Esophagus squamous epithelium (tissue), 5 donors: ENCODE data around the gene ZSCAN5A. TPM values are rescaled to one million over a fixed set of nuclear protein-coding genes. Genes with fewer than 3 reads are reported as not detected.

ENCODE experiments used
- DNase-seq: peaks from one replicate; lab custom pipeline; 2025; lab: John Stamatoyannopoulos, UW
- H3K27ac ChIP-seq, 4 donors: fragments of 200-600 bp; sonication (generic); one replicate each; pipeline ENCODE4 v1.5.1; 2016 to 2019; ENCODE audit warnings: mild to moderate bottlenecking in 1 of 4
- H3K27me3 ChIP-seq, 4 donors: fragments of 200-600 bp; sonication (generic); 1 replicate in 3 of 4; 2 replicates in 1 of 4; pipeline versions ENCODE4 v1.5.1 to v1.6.0; 2017 to 2021; ENCODE audit warnings: antibody characterized with exemption in 1 of 4
- H3K36me3 ChIP-seq, 3 donors: fragments of 200-600 bp; sonication (generic); one replicate each; pipeline ENCODE4 v1.5.1; 2016 to 2019
- H3K4me1 ChIP-seq, 3 donors: fragments of 200-600 bp; sonication (generic); one replicate each; pipeline ENCODE4 v1.5.1; 2017 to 2019
- H3K4me3 ChIP-seq, 4 donors: fragments of 200-600 bp; sonication (generic); 1 replicate in 3 of 4; 2 replicates in 1 of 4; pipeline ENCODE4 v1.5.1; 2016 to 2019; ENCODE audit warnings: mild to moderate bottlenecking in 2 of 4, moderate library complexity in 1 of 4
- H3K9me3 ChIP-seq, 3 donors: fragments of 200-600 bp; sonication (generic); one replicate each; pipeline ENCODE4 v1.5.1; 2016 to 2019
- CTCF ChIP-seq, 6 experiments: fragments of 450-650 bp in 4 of 6; fragments of 200-600 bp in 2 of 6; sonication (generic) in 2 of 6; IDR thresholded peaks; one replicate each; pipeline ENCODE4 v1.5.1; 2016 to 2019; ENCODE audit warnings: antibody characterized with exemption in 6 of 6, mild to moderate bottlenecking in 4 of 6, moderate library complexity in 4 of 6
- POLR2A ChIP-seq, 4 donors: fragments of 450-650 bp; IDR thresholded peaks; one replicate each; pipeline ENCODE4 v1.6.1; 2017; ENCODE audit warnings: antibody characterized with exemption in 4 of 4, mild to moderate bottlenecking in 4 of 4, moderate library complexity in 3 of 4
- WGBS, 2 donors: methylation state at CpG; one replicate each; pipeline ENCODE4 v1.1.5; 2018; 5-methylcytosine and 5-hydroxymethylcytosine counted together
- intact Hi-C: fragments of 100-400 bp; cut with DNase I; formaldehyde crosslinking; loops from one replicate; pipeline ENCODE4 v1.15.0; 2022
- total RNA-seq, 4 donors: library from RNA; depleted of rRNA; stranded (reverse); fragments of >200 nt; gene quantifications; one replicate each; pipeline ENCODE4 v1.1.0, GENCODE V29; 2016
- donor health status: DM: yes; HTN: yes; CAD: no.

Gene ZSCAN5A
- total RNA-seq, 4 donors from 2014 or later, result 2.8 to 13.2 (median 6.8) TPM

GRCh38 chr19:56319991-56320390, 5.4 kb upstream of the ZSCAN5A start:
- Histone ChIP-seq H3K4me3 (no peak overlapping the region), H3K36me3 (no peaks in the 10 kb centered on the region), H3K27me3 (no peaks in the 10 kb centered on the region), H3K27ac (no peak overlapping the region), H3K4me1 (peaks cover 0 to 8% (median 5%) of the 10 kb centered on the region in 3 donors), H3K9me3 (no peaks in the 10 kb centered on the region)
- WGBS, 2 donors, result 55 to 57% methylated on average over 2 to 3 of the region's 3 CpGs
- TF ChIP-seq CTCF (IDR thresholded peaks at IDR 0.05) (no peak), POLR2A (IDR thresholded peaks at IDR 0.05) (no peak)
- intact Hi-C loops, result no loop called here
- DNase-seq, result no peak

GRCh38 chr19:56317749-56318148, 3.1 kb upstream of the ZSCAN5A start:
- WGBS, 2 donors, result 40 to 49% methylated on average over 2 of the region's 2 CpGs
- intact Hi-C loops, result no loop called here
- Histone ChIP-seq H3K9me3 (no peaks in the 10 kb centered on the region), H3K27ac (no peak overlapping the region), H3K36me3 (peaks cover 0 to 3% (median 0%) of the 10 kb centered on the region in 3 donors), H3K4me3 (no peak overlapping the region), H3K27me3 (no peaks in the 10 kb centered on the region), H3K4me1 (peaks cover 4 to 23% (median 5%) of the 10 kb centered on the region in 3 donors)
- no peak for TF ChIP-seq CTCF (IDR thresholded peaks at IDR 0.05)
- no peak for TF ChIP-seq POLR2A (IDR thresholded peaks at IDR 0.05)
- no peak for DNase-seq

- Histone ChIP-seq H3K27ac (no peak overlapping the region), H3K4me1 (peaks cover 4 to 25% (median 5%) of the 10 kb centered on the region in 3 donors), H3K36me3 (peaks cover 0 to 10% (median 0%) of the 10 kb centered on the region in 3 donors), H3K27me3 (no peaks in the 10 kb centered on the region), H3K9me3 (no peaks in the 10 kb centered on the region), H3K4me3 (no peak overlapping the region)
- no peak for DNase-seq
- 89 to 98% methylated on average over 5 of the region's 5 CpGs for WGBS, 2 donors
- intact Hi-C loops, result no loop called here
- no peak for TF ChIP-seq POLR2A (IDR thresholded peaks at IDR 0.05)
- TF ChIP-seq CTCF (IDR thresholded peaks at IDR 0.05), result no peak
These were observed 2.1 kb upstream of the ZSCAN5A start for GRCh38 chr19:56316728-56317127.

- Histone ChIP-seq H3K4me1 (peaks cover 4 to 25% (median 5%) of the 10 kb centered on the region in 3 donors), H3K9me3 (no peaks in the 10 kb centered on the region), H3K27me3 (no peaks in the 10 kb centered on the region), H3K27ac (peak overlapping the region; percentile 95 to 99 (median 96)), H3K4me3 (peak overlapping the region; percentile 51 to 92 (median 74)), H3K36me3 (peaks cover 0 to 16% (median 0%) of the 10 kb centered on the region in 3 donors)
- no peak for TF ChIP-seq CTCF (IDR thresholded peaks at IDR 0.05)
- no peak for TF ChIP-seq POLR2A (IDR thresholded peaks at IDR 0.05)
- 0 to 9% methylated on average over 11 to 36 of the region's 37 CpGs for WGBS, 2 donors
- intact Hi-C loops, result no loop called here
- peak; percentile 68 for DNase-seq
These were observed 614 bp upstream of the ZSCAN5A start for GRCh38 chr19:56315077-56315828.

GRCh38 chr19:56314018-56314380, 640 bp downstream of the ZSCAN5A start:
- 0 to 2% methylated on average over 7 to 8 of the region's 9 CpGs for WGBS, 2 donors
- no peak for TF ChIP-seq CTCF (IDR thresholded peaks at IDR 0.05)
- TF ChIP-seq POLR2A (IDR thresholded peaks at IDR 0.05), result no peak
- intact Hi-C loops, result no loop called here
- Histone ChIP-seq H3K4me1 (peaks cover 4 to 25% (median 5%) of the 10 kb centered on the region in 3 donors), H3K9me3 (no peaks in the 10 kb centered on the region), H3K4me3 (peak overlapping the region; percentile 51 to 92 (median 74)), H3K27ac (peak overlapping the region; percentile 95 to 99 (median 96)), H3K27me3 (no peaks in the 10 kb centered on the region), H3K36me3 (peaks cover 0 to 17% (median 0%) of the 10 kb centered on the region in 3 donors)
- no peak for DNase-seq
